HEK293 (cell line): Measurements from ENCODE around the gene DDIT4.

ENCODE experiments used
- CTCF ChIA-PET: fragments of 350-600 bp; formaldehyde crosslinking; extraction: SDS; loops from one replicate; lab custom pipeline; 2021; ENCODE audit warnings: antibody characterized with exemption; lab: Yijun Ruan, JAX
- POLR2A ChIA-PET: fragments of 300-600 bp; formaldehyde crosslinking; extraction: SDS; loops from one replicate; lab custom pipeline; 2020; ENCODE audit warnings: antibody characterized with exemption, inconsistent platforms; lab: Yijun Ruan, JAX
- H3K27ac ChIP-seq: fragments of 200-500 bp; sonication (Bioruptor generic); 2 replicates; pipeline ENCODE4 v1.5.1; 2014; ENCODE audit warnings: low read depth, low read length, control low read depth, inconsistent platforms; ENCODE audit errors: extremely low read depth
- H3K36me3 ChIP-seq, 2 experiments: fragments of 200-500 bp in 1 of 2; sonication (Bioruptor generic) in 1 of 2; 1 replicate in 1 of 2; 2 replicates in 1 of 2; pipeline ENCODE4 v1.5.1; 2014 to 2017; ENCODE audit warnings: inconsistent platforms in 2 of 2, low read length in 2 of 2; ENCODE audit not compliant: control insufficient read depth in 2 of 2, insufficient read depth in 1 of 2
- H3K4me1 ChIP-seq: fragments of 200-500 bp; sonication (Bioruptor generic); 2 replicates; pipeline ENCODE4 v1.5.1; 2014; ENCODE audit warnings: mild to moderate bottlenecking, low read length, inconsistent platforms; ENCODE audit not compliant: control insufficient read depth, insufficient read depth
- H3K4me3 ChIP-seq: 2 replicates; pipeline ENCODE4 v1.5.1; 2011; ENCODE audit warnings: low read depth, mild to moderate bottlenecking, control low read depth, low read length, moderate library complexity
- H3K9me3 ChIP-seq: fragments of 200-500 bp; sonication (Bioruptor generic); 2 replicates; pipeline ENCODE4 v1.5.1; 2014; ENCODE audit warnings: low read depth, low read length, inconsistent platforms; ENCODE audit not compliant: control insufficient read depth, insufficient read depth
- CTCF ChIP-seq: fragments of 450-650 bp; formaldehyde crosslinking; IDR thresholded peaks from 2 replicates; pipeline ENCODE4 v1.5.1; 2016; ENCODE audit warnings: missing biosample characterization, missing genetic modification characterization
- EGR2 ChIP-seq: fragments of 450-650 bp; formaldehyde crosslinking; IDR thresholded peaks from 2 replicates; pipeline ENCODE4 v1.5.1; 2016; ENCODE audit warnings: low read depth, missing biosample characterization, missing genetic modification characterization
- HOXA7 ChIP-seq: sonication (generic); formaldehyde crosslinking; IDR thresholded peaks from 2 replicates; pipeline ENCODE4 v1.8.1; 2022; ENCODE audit warnings: missing genetic modification reagents, borderline replicate concordance
- HOXC10 ChIP-seq: sonication (generic); formaldehyde crosslinking; IDR thresholded peaks from 2 replicates; pipeline ENCODE4 v1.8.1; 2023; ENCODE audit warnings: mild to moderate bottlenecking, missing genetic modification reagents
- MZF1 ChIP-seq: fragments of 450-650 bp; formaldehyde crosslinking; IDR thresholded peaks from 2 replicates; pipeline ENCODE4 v1.5.1; 2017; ENCODE audit warnings: missing biosample characterization, missing genetic modification characterization, borderline replicate concordance
- PATZ1 ChIP-seq: fragments of 450-650 bp; formaldehyde crosslinking; IDR thresholded peaks from 2 replicates; pipeline ENCODE4 v1.5.1; 2016; ENCODE audit warnings: missing biosample characterization, missing genetic modification characterization
- PRDM1 ChIP-seq: fragments of 450-650 bp; formaldehyde crosslinking; IDR thresholded peaks from 2 replicates; pipeline ENCODE4; 2016; ENCODE audit warnings: missing biosample characterization, missing genetic modification characterization
- SCRT1 ChIP-seq: fragments of 450-650 bp; formaldehyde crosslinking; IDR thresholded peaks from 2 replicates; pipeline ENCODE4 v1.5.1; 2016; ENCODE audit warnings: missing biosample characterization, missing genetic modification characterization, borderline replicate concordance
- SETDB1 ChIP-seq: IDR thresholded peaks from one replicate; pipeline ENCODE4 v1.6.1; 2017; ENCODE audit warnings: mild to moderate bottlenecking, low read length, moderate library complexity, mixed read lengths; ENCODE audit not compliant: insufficient read length
- SP3 ChIP-seq: fragments of 450-650 bp; formaldehyde crosslinking; IDR thresholded peaks from 2 replicates; pipeline ENCODE4 v1.5.1; 2016; ENCODE audit warnings: missing biosample characterization, missing genetic modification characterization
- TRIM28 ChIP-seq: IDR thresholded peaks from 2 replicates; pipeline ENCODE4 v1.6.1; 2011; ENCODE audit warnings: low read length, control low read depth, borderline replicate concordance
- ZBTB17 ChIP-seq: fragments of 450-650 bp; formaldehyde crosslinking; IDR thresholded peaks from 2 replicates; pipeline ENCODE4 v1.5.1; 2016; ENCODE audit warnings: missing biosample characterization, missing genetic modification characterization
- ZBTB7A ChIP-seq: fragments of 450-650 bp; formaldehyde crosslinking; IDR thresholded peaks from 2 replicates; pipeline ENCODE4 v1.5.1; 2016; ENCODE audit warnings: low read depth, missing biosample characterization, missing genetic modification characterization
- ZFP41 ChIP-seq: fragments of 450-650 bp; formaldehyde crosslinking; IDR thresholded peaks from 2 replicates; pipeline ENCODE4 v1.5.1; 2016; ENCODE audit warnings: missing biosample characterization, missing genetic modification characterization, borderline replicate concordance
- ZNF266 ChIP-seq: fragments of 450-650 bp; formaldehyde crosslinking; IDR thresholded peaks from 2 replicates; pipeline ENCODE4 v1.5.1; 2016; ENCODE audit warnings: missing biosample characterization, missing genetic modification characterization, low read depth
- ZNF335 ChIP-seq: fragments of 450-650 bp; formaldehyde crosslinking; conservative IDR thresholded peaks from 2 replicates; pipeline ENCODE4 v1.5.1; 2016; ENCODE audit warnings: missing biosample characterization, missing genetic modification characterization
- ZNF549 ChIP-seq: fragments of 450-650 bp; IDR thresholded peaks from 2 replicates; pipeline ENCODE4 v1.5.1; 2018; ENCODE audit warnings: missing biosample characterization, missing genetic modification characterization, mild to moderate bottlenecking, inconsistent platforms, moderate library complexity
- ZNF692 ChIP-seq: fragments of 450-650 bp; formaldehyde crosslinking; IDR thresholded peaks from 2 replicates; pipeline ENCODE4 v1.5.1; 2016; ENCODE audit warnings: missing biosample characterization, missing genetic modification characterization
- ZNF747 ChIP-seq: fragments of 450-650 bp; formaldehyde crosslinking; IDR thresholded peaks from 2 replicates; pipeline ENCODE4 v1.5.1; 2016; ENCODE audit warnings: missing biosample characterization, missing genetic modification characterization
- ZSCAN16 ChIP-seq: fragments of 450-650 bp; formaldehyde crosslinking; IDR thresholded peaks from 2 replicates; pipeline ENCODE4 v1.5.1; 2016; ENCODE audit warnings: missing biosample characterization, missing genetic modification characterization
- TF ChIP-seq, protein P1 (sequence below): fragments of 450-650 bp; formaldehyde crosslinking; IDR thresholded peaks from 2 replicates; pipeline ENCODE4 v1.5.1; 2016; ENCODE audit warnings: missing biosample characterization, missing genetic modification characterization, borderline replicate concordance

The DDIT4 gene

GRCh38 chr10:72254813-72255568 lies 18.7 kb upstream of the DDIT4 start (continued):
- TF ChIP-seq PATZ1 (tag by site-specific recombination) (peak; percentile 57), ZNF549 (tag by site-specific recombination) (no peak), TRIM28 (0 out of 2 replicates have a peak, but pooled peaks have one; percentile 24), ZNF747 (tag by site-specific recombination) (no peak), SETDB1 (no peak), CTCF (tag by site-specific recombination) (peak; percentile 71; the same call in 1 of the 2 replicates), PRDM1 (tag by site-specific recombination) (peak; percentile 42; the same call in 1 of the 2 replicates)
- TF ChIP-seq, all 188 proteins: peak for 38

GRCh38 chr10:72255977-72256729 lies 17.6 kb upstream of the DDIT4 start:
- Histone ChIP-seq H3K4me3 (no peak overlapping the region), H3K4me1 (peaks cover 21% of the 10 kb centered on the region), H3K27ac (no peak overlapping the region), H3K36me3 (no peaks in the 10 kb centered on the region), H3K9me3 (no peaks in the 10 kb centered on the region)
- CTCF ChIA-PET = interaction anchor here (0.6 to 0.7 kb wide), 2 partner anchors 15 to 19 kb away, joined by 3 to 6 read pairs; no protein-coding TSS in a partner anchor
- POLR2A ChIA-PET = interaction anchor here (0.7 to 2.8 kb wide), 2 partner anchors 17 kb away, joined by 3 to 23 read pairs; partner anchors contain the start of gene DDIT4
- TF ChIP-seq ZBTB17 (tag by site-specific recombination) = no peak
- peak; percentile 61; the same call in 1 of the 2 replicates for TF ChIP-seq MZF1 (tag by site-specific recombination)
- no peak for TF ChIP-seq ZBTB7A (tag by site-specific recombination)
- no peak for TF ChIP-seq ZFP41 (tag by site-specific recombination)
- no peak for TF ChIP-seq ZNF335 (tag by site-specific recombination)
- TF ChIP-seq HOXC10 (CRISPR knock-in tag) = no peak
- TF ChIP-seq HOXA7 = no peak
- TF ChIP-seq ZSCAN16 (tag by site-specific recombination) = no peak
- no peak for TF ChIP-seq SP3 (tag by site-specific recombination)

DNA sequence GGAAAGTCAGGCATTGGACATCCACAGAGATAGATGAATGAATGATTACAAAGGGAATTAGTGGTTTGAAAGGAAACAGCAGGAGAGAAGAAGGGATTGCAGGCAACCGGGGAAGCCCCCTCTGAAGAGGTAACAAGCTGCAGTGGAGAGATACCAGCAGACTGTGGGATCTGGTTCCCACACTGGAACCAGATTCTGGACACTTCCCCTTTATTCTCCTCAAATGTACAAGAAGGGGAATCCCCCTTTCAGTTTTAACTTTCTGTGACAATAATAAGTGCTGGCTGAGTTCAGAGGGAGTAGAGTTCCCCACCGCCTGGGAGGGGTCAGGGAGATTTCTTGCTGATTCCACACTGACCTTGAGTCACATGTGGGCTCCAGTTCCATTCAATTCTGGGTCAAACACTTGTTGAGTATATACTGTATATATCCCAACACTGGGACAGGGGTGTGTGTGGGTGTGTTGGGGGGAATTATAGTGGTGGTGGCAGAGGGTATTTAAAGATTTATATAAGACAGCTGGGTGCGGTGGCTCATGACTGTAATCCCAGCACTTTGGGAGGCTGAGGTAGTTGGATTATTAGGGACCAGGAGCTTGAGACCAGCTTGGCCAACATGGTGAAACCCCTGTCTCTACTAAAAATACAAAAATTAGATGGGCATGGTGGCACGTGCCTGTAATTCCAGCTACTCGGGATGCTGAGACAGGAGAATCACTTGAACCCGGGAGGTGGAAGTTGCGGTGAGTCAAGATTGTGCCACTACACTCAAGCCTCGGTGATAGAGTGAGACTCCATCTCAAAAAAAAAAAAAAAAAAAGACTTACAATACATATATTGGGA lies 16.5 kb upstream of the DDIT4 start:
- Histone ChIP-seq H3K36me3 (no peaks in the 10 kb centered on the region), H3K9me3 (no peaks in the 10 kb centered on the region), H3K4me3 (no peak overlapping the region), H3K4me1 (peaks cover 26% of the 10 kb centered on the region), H3K27ac (no peak overlapping the region)
- ChIA-PET POLR2A (interaction anchor here (2.8 to 5.8 kb wide), 2 partner anchors 16 to 17 kb away, joined by 23 to 120 read pairs; partner anchors contain the start of gene DDIT4), CTCF (no interaction called here)
- peak; percentile 54; the same call in 1 of the 2 replicates for TF ChIP-seq SCRT1 (tag by site-specific recombination)
- no peak for TF ChIP-seq EGR2 (tag by site-specific recombination)
- no peak for TF ChIP-seq ZFP41 (tag by site-specific recombination)
- no peak for TF ChIP-seq ZNF266 (tag by site-specific recombination)
- TF ChIP-seq, protein P1, sequence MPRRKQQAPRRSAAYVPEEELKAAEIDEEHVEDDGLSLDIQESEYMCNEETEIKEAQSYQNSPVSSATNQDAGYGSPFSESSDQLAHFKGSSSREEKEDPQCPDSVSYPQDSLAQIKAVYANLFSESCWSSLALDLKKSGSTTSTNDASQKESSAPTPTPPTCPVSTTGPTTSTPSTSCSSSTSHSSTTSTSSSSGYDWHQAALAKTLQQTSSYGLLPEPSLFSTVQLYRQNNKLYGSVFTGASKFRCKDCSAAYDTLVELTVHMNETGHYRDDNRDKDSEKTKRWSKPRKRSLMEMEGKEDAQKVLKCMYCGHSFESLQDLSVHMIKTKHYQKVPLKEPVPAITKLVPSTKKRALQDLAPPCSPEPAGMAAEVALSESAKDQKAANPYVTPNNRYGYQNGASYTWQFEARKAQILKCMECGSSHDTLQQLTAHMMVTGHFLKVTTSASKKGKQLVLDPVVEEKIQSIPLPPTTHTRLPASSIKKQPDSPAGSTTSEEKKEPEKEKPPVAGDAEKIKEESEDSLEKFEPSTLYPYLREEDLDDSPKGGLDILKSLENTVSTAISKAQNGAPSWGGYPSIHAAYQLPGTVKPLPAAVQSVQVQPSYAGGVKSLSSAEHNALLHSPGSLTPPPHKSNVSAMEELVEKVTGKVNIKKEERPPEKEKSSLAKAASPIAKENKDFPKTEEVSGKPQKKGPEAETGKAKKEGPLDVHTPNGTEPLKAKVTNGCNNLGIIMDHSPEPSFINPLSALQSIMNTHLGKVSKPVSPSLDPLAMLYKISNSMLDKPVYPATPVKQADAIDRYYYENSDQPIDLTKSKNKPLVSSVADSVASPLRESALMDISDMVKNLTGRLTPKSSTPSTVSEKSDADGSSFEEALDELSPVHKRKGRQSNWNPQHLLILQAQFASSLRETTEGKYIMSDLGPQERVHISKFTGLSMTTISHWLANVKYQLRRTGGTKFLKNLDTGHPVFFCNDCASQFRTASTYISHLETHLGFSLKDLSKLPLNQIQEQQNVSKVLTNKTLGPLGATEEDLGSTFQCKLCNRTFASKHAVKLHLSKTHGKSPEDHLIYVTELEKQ (tag by site-specific recombination) = no peak
- no peak for TF ChIP-seq ZNF692 (tag by site-specific recombination)
